ENCODE measurements around the gene F7.

F7 gene

DNA sequence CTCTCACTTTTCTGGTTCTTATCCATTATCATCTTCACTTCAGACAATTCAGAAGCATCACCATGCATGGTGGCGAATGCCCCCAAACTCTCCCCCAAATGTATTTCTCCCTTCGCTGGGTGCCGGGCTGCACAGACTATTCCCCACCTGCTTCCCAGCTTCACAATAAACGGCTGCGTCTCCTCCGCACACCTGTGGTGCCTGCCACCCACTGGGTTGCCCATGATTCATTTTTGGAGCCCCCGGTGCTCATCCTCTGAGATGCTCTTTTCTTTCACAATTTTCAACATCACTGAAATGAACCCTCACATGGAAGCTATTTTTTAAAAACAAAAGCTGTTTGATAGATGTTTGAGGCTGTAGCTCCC, 14.2 kb downstream of the F7 start:
- DNase-seq, result no peak

DNA sequence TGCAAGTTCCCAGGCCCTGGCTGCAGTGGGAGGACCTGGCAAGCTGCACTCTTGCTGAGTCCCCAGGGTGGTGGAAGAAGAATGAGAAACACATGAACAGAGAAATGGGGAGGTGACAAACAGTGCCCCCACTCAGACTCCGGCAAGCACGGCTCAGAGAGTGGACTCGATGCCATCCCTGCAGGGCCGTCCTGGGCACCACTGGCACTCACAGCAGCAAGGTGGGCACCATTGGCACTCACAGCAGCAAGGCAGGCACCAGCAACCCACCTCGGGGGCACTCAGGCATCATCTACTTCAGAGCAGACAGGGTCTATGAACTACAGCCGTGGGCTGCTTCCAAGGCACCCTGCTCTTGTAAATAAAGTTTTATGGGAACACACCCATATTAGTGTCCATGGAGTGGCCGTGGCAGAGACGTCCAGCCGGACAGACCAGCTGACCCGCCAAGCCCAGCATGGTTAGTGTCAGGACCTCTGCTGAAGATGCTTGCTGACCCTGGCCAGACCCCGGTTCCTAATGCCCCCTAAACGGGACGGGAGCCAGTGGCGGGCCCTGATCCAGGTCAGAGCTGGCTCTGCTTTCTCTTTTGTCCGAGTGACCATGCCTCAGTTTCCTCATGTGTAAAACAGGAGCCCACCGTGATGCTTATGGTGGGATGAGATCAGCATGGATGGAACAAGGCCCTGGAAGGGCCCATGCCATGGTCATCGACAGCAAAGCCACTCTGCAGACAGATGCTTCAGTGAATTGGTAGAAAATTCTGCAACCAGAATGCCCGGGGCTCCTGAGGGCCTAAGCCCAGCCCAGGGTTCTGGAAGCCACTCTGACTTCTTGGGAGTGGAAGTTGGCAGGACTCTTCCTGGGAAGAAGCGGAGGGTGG, 14.9 kb downstream of the F7 start:
- no peak for DNase-seq

DNA sequence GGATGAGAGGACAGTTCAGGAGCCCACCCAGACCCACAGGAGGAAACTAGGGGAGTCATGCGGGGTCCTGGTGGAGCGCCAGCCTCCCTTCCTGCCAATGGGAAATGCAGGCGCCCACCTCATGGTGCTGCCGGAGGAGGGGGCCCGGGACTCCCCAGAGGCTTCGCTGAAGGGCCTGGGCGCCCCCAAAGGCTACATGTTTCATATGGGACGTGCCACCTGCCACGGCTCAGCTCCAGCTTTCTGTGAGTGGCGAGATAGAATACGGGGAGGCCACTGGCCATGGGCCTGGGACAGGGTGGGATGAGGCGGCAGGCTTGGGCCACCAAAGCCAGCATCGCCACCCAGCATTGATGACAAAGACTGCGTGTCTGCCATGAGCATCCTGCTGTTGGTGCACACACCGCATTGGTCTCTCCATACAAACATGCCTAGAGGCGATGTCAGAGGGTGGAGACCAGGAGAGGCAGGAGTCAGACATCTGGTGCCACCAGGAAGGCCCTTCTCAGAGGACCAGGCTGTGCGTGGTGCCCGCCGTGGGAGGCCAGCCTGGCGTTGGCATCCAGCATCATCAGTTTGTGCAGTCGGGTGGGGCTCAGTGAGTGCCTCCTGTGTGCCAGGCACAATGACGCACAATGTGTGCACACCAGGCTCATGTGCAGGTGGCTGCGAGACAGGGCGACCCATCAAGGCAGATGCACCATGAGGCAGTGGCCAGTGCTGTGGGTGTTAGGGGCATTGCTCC, 15.8 kb downstream of the F7 start:
- DNase-seq, result no peak

DNA sequence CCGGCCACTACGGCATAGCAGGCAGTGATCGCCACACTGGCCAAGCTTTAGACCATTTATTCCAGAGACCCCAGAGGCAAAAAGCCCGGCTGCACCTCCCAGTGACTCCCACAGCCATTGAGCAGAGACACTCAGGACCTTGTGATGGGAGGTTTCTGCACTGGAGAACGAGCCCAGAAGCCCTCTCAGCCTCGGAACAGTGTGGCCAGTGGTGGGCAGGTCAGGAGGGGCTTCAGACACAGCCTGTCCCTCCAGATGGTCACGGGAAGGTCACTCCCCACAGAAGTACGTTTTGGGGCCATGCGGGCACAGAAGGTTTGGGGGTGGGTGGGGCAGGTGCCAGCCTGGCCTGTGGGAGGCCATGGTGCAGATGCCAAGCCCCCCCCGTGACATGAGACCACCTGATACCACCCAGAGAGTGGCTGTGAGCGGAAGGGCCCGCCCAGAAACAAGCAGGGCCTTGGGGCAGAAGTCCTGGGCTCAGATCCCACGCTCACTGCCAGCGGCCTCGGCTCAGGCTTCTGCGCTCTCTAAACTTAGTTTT, 16.4 kb downstream of the F7 start:
- DNase-seq, result no peak

DNA sequence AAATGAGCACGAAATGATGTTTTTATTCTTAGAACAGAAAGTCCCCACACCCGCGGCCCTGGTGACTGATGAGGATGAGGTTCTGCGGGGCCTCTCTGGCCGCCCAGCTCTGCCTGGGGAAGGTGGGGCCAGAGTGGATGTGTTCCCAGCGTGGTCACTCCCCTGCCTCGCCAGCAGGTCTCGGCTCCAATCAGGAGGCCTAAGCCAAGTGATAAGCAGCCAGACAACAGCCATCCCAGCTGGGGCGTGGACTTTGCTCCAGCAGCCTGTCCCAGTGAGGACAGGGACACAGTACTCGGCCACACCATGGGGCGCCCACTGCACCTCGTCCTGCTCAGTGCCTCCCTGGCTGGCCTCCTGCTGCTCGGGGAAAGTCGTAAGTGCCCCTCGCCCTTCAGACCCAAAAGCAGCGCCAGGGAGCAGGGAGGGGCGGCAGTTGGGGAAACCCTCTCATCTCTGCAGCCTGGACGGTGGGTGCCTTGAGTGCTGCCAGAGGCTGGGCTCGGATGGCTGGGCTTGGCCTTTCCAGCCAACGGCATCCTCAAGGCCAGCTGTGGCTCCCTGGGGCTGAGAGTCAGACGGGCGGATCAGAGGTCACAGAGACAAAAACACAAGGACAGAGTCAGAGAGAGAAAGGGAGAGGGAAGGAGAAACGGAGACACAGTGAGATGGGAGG, 17.1 kb downstream of the F7 start, which contains the start of gene F10:
F10 (plus strand) TSS at position 250 of the 676 bp plus-strand sequence; CDS start at position 307, 57 bp downstream.
- no peak for DNase-seq

DNA sequence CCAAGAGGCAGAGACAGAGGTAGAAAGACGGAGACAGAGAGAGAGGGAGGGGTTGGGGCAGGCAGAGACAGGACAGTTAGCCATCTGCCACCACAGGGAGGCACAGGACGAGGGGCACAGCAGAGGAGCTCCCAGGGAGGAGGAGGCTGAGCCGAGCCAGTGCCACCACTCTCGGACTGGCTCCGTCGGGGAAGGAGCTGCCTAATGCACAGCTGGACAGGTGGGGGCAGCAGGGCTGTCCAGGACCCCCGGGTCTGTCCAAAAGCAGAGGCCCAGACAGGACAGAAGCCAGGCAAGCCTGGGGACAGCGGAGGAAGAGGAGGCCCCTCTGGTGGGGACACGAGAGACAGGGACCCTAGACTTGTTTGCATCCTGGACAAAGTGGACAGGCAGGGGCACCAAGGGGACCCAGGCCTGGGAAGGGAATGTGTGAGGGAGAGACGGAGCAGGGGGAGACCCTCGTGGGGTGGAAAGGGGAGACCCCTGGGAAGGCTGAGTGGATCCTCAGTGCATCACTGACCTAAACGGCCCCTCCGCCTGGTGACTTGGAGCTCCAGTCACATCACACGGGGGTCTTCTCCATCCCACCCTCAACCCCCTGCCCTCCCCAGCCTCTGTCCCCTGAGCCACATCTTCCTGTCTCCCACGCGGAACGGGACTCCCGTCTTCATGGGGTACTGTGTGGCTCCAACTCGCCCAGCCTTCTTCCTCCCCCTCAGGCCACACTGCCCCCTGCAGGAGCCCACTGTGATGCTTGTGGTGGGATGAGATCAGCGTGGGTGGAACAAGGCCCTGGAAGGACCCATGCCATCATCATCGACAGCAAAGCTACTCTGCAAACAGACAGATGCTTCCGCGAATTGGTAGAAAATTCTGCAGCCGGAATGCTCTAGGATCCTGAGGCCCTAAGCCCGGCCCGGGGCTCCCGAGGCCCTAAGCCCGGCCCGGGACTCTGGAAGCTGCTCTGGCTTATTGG, 17.9 kb downstream of the F7 start:
- DNase-seq, result no peak

DNA sequence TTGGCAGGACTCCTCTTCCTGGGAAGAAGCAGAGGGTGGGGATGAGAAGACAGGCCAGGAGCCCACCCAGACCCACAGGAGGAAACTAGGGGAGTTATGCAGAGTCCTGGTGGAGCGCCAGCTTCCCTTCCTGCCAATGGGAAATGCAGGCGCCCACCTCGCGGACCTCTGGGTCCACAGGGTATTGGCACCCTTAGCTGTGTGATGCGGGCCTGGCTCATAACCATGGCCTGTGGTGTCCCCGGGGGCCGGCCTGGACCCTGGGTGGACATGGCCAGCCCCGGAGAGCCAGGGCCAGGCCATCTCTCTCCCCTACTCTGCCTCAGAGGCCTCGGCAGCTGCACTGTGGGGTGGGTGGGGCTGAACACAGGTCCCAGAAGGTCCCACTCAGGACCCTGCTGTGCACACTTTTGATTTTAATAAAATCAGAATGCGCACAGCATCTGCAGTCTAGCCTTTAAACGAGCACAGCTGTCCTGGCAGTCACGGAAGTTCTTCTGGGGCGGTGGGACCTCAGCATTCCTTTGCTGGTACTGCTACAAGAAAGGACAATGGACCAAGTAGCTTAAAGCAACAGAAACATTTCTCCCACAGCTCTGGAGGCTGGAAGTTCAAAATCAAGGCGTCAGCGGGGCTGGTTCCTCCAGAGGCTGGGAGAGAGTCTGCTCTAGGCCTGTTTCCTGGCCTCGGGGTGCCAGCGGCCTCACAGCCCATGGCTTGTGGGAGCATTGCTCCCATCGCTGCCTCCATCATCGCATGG, 18.8 kb downstream of the F7 start:
- DNase-seq, result no peak

DNA sequence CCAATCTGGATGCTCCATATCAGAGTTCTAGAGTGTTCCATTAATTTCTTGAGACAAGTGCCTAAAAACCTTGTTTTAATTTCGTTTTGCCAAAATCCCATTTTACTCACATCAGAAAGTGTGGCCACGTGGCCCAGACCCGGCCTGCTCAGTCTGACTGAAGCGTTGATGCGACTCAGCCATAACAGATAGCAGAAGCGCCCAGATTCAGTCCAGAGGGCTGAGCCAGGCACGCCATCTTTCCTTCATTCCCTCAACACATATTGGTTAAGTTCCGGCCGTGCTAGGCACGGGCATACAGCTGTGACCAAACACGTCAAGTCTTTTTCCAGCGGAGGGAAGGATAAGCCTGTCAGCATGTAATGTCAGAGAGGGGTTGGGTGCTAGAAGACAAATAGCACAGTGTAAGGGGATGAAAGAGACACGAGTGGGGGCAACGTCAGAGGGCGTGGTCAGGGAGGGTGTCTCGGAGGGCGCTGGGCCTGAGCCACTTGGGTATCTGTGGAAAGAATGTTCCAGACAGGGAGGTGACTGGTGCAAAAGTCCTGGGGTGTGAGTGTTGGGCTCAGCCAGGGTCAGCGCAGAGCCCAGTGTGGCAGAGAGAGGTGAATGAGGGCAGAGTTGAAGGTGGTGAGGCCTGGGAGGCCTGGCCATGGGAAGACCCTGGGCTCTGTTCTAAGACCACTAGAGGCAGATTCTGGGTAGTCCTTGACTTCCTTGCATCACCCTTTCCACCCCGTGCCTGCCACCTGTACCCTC, 20.1 kb downstream of the F7 start:
- DNase-seq, result no peak

DNA sequence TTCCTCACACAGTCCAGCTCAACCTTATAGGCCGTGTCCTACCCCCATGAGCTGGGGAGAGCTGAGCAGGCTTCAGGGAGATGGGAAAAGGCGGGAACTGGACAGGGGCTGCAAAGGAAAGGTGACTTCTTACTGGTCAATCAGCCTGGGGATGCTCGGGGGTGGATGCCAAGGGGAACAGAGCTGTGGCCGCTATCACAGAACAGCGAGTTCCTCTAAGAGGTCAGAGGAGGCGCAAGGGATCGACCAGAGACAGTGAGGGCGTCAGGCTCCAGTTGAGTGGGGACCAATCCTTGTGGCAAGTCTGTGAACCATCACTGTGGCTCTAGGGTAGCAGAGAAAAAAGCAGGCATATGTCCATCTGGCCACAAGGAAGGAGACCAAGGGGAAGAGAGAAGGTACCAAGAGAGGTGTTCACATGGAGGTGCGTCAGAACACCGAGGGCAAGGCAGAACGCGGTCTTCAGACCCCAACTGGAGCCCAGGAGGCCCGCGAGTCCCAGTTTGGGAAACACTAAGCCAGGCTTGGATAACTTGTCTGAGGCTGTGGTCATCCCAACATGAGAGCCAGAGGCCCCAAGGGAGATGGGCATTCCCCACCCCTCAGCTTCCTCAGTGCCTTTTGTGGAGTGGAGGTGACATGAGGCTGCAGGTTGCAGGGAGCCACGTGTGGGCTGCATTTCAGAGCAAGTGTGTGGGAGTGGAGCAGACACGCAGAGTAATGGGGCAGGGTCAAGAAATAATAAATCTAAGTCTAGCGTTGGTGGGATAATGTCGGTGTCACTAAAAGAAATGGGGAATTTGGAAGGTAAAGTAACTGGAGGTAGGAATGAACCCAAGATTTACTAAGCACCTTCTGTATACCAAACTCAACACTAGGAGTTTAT, 20.9 kb downstream of the F7 start:
- DNase-seq, result no peak

DNA sequence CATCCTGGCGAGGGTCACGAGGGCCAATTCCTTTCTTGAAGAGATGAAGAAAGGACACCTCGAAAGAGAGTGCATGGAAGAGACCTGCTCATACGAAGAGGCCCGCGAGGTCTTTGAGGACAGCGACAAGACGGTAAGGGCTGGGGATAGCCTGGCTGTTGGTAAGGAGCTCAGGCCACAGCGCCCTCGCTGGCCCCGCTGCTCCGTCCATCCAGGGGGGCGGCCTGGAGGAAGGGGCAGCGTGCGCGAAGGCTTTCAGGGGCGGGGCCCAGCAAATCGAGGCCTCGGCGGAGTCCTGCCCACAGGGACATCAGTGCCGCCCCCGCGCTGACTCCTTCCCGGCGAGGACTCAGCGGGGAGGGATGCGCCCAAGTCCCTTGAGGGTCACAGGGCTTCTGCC, 23.9 kb downstream of the F7 start:
- DNase-seq, result no peak

DNA sequence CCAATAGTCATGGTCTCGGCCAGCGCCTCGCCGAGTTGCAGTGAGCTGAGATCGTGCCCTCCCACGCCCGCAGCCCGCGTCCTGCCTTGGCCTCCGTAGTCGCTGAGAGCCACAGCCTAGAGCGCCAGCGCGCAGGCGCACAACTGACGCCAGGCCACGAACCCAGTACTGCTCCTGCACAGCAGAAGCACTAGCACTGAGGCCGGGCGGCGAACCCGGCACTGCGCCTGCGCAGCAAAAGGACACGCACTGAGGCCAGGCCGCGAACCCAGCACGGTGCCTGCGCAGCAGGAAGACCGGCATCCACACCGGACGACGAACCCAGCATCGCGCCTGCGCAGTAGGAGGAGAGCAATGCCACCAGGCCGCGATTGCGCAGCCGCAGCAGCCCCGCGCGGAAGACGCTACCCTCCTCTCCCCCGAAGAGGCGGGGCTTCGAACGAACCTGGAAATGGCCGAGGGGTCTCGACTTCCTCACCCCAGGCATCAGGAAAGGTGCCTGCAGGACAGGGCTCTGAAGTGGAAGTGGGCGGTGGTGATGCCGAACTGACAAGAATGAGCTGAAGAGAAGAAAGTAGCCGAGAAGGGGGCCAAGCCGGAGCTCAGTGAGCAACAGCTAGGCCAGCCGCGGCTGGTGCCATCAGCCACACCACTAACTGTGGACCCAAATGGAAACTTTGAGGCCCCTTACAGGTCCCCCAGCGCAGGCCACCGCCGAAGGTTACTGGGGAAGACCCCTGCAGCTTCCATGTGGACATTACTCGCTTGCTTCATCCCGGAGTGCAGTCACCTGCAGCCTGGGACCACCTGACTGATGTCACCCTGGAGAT, 24.5 kb downstream of the F7 start:
- no peak for DNase-seq

DNA sequence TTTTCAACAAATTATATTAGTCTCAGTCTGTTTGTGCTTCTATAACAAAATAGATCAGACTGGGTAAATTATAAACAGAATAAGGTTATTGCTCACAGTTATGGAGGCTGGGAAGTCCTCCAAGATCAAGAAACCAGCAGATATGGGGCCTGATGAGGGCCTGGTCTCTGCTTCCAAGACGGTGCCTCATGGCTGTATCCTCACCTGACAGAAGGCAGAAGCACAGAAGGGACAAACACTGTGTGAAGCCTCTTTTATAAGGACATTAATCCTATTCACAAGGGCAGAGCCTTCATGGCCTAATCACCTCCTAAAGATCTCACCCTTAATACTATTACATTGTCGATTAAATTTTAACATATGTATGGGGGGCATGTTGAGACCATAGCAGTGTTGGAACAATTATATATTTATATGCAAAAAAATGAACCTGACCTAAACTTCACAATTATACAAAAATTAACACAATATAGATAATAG, 29.7 kb downstream of the F7 start:
- DNase-seq, result no peak

DNA sequence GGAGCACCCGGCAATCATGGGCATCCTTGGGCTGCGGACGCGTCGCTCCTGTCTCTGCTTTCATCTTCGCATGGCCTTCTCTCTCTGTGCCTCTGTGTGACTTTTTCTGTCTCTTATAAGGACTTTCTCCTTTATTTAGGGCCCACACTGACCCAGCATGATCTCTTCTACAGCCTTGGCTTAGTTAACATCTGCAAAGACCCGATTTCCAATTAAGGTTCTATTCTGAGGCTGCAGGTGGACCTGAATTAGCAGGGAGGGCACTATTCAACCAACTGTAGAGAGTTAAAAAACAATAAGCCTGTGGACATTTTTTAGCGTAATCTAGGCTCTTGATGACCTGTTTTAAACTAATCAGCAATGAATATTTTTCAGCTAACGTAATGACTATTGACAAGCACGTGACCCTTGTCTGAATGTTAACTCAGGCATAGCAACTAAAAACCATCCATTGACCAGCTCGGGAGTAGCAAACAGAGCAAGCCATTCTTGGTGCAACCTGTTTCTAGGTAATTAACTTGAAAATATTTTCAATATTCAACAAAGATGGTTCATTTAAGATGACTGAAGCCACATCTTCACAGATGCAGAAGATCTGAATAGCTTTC, 32.2 kb downstream of the F7 start:
- DNase-seq, result no peak

DNA sequence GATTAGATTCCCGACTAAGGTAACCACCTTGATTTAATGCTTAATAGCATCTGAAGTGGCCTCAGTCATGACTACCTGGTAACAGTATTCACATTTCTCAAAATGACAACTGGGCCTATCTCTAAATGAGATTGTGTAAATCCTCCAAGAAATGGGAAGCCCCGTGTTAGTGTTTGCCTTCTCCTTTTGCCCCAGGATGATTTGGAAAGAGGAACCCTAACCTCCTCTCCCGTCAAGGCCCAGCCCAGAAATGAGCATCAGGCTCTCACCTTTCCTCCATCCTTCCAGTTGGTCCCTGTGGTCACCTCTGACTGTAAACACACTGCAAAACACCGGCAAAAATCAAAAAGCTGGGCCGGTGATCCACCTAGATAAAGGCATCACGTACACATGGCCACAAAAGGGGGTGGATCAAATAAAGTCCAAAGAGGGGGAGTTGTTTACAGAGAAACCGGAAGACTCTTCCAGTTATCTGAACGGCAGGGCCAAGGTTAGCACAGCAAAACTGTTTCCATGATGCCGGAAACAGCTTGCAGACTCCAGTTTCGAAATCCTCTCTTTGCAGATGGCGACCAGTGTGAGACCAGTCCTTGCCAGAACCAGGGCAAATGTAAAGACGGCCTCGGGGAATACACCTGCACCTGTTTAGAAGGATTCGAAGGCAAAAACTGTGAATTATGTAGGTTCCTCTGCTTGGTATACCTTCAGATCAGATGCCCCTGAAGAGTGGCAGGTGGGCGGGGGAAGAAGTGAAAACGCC, 33.4 kb downstream of the F7 start:
- DNase-seq, result no peak

DNA sequence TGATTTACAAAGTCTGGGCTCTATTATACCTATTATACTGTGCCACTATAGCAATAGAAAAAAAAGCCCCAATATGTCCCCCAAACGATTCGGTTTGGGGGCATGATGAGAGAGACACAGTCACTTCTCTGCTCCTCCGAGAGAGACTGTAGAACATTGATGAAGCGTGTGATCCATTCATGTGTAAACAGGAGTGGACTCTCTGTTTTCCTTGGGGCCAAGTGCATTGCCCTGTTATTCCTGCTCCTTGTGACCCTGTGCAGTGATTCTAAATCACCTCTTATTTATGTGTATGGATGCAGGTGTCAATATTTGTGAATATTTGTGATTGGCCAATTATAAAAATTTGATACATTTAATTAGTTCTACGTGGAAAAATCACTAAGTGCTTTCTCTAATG, 34.0 kb downstream of the F7 start:
- no peak for DNase-seq

DNA sequence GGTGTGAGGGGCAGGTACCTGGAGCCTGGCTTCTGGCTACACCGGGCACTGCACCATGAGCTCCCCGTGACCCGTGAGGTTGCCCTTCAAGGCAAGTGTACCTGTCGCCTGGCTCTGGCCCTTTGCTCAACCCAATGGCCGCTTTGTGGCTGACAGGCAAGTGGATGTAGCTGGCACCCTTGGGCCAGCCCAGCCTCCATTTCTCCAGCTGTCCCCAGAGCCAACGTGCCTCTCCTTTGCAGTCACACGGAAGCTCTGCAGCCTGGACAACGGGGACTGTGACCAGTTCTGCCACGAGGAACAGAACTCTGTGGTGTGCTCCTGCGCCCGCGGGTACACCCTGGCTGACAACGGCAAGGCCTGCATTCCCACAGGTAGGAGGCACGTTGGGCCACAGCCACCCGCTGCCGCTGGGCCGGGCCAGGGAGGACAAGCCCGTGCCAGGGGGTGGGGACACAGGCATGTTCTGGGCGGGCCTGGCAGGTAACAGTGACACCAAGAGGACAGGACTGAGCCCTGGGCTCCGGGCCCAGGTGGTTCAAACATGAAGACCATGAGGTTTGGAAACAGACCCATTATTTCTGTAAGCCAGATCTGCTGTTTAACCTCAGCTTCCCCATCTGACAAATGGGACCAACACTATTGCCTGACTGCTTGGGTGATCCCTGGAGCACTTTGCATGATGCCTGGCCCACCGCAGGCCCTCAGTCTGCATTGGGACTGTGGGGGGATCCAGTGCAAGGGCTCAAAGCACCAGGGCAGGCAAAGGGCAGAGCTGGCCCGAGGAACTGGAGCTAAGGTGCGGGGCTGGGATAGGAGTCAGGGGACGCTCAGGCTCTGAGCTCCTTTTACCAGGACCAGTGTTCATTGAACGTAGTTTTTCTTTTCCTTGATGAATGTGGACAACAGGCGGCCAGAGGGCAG, 35.3 kb downstream of the F7 start:
- no peak for DNase-seq
